ENCODE results near the gene CTTNBP2. TPM values are rescaled to one million over a fixed set of nuclear protein-coding genes. Genes with fewer than 3 reads are reported as not detected.

Gene CTTNBP2
- total RNA-seq, 1 experiment from 2014 or later = 17.6 TPM

DNA sequence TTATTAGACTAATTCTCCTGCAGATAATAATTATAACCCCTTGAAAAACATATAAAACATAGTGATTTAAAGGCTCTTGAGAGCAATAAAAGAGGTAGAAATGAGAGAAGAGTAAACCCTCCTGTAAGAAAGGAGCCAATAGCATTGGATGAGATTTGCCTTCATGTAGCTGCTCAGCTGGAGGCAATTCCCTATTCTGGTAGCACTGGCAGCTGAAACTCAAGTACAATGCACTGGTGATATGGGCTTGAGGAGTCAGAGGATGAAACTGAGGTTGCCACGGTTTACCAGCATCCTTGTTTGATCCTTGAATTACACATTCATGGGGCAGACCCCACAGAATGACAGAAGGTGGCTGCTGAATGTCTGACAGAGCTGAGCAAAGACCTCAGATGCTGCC lies 76.4 kb downstream of the CTTNBP2 start:
- Histone ChIP-seq H3K56ac (ENCODE audit: insufficient read length, low read depth, low read length) (no peak overlapping the region), H3K79me2 (ENCODE audit: insufficient read depth, low read length) (no peaks in the 10 kb centered on the region), H3K23me2 (ENCODE audit: insufficient read length, low read depth, low read length, poor library complexity, severe bottlenecking) (no peaks in the 10 kb centered on the region), H4K20me1 (ENCODE audit: control insufficient read depth, insufficient read depth, insufficient read length) (no peaks in the 10 kb centered on the region), H3T11ph (ENCODE audit: low read length) (no peak overlapping the region), H2AFZ (ENCODE audit: low read length) (no peak overlapping the region), H3K14ac (ENCODE audit: insufficient read depth, low read length) (no peak overlapping the region; the same call in 1 of the 2 replicates), H4K91ac (ENCODE audit: insufficient read length, low read depth, low read length) (no peak overlapping the region), H4K8ac (replicated peaks; ENCODE audit: insufficient read length, low read depth, low read length) (no peak overlapping the region), H3K27ac (ENCODE audit: insufficient read length, low read depth, low read length) (no peak overlapping the region), H3K4ac (ENCODE audit: low read depth, low read length) (no peak overlapping the region), H3K79me1 (ENCODE audit: insufficient read depth, low read depth, low read length, poor library complexity, severe bottlenecking) (peaks cover 3% of the 10 kb centered on the region), H2BK20ac (ENCODE audit: low read depth, low read length, poor library complexity, severe bottlenecking) (no peak overlapping the region), H2BK12ac (ENCODE audit: insufficient read length, low read depth, low read length) (no peak overlapping the region), H2BK120ac (ENCODE audit: low read depth, low read length, poor library complexity, severe bottlenecking) (no peak overlapping the region), H3K9me3 (ENCODE audit: control insufficient read depth, low read depth, low read length) (no peaks in the 10 kb centered on the region), H3K27me3 (ENCODE audit: insufficient read depth, low read length) (no peaks in the 10 kb centered on the region), H4K5ac (ENCODE audit: insufficient read length, low read depth, low read length) (no peak overlapping the region), H3K4me1 (ENCODE audit: insufficient read depth, low read length) (peaks cover 3% of the 10 kb centered on the region; the same call in 1 of the 2 replicates), H3K9ac (ENCODE audit: extremely low read depth, insufficient read length, low read length) (no peak overlapping the region), H3K23ac (ENCODE audit: insufficient read length, low read depth, low read length) (no peak overlapping the region), H3K4me2 (ENCODE audit: insufficient read depth, insufficient read length, low read length) (no peak overlapping the region), H2BK5ac (ENCODE audit: insufficient read length, low read length) (no peak overlapping the region), H3K18ac (ENCODE audit: insufficient read length, low read depth, low read length) (no peak overlapping the region), H2AK5ac (ENCODE audit: insufficient read length, low read length) (no peak overlapping the region), H2BK15ac (ENCODE audit: low read depth, low read length) (no peak overlapping the region)
- TF ChIP-seq, protein P1, sequence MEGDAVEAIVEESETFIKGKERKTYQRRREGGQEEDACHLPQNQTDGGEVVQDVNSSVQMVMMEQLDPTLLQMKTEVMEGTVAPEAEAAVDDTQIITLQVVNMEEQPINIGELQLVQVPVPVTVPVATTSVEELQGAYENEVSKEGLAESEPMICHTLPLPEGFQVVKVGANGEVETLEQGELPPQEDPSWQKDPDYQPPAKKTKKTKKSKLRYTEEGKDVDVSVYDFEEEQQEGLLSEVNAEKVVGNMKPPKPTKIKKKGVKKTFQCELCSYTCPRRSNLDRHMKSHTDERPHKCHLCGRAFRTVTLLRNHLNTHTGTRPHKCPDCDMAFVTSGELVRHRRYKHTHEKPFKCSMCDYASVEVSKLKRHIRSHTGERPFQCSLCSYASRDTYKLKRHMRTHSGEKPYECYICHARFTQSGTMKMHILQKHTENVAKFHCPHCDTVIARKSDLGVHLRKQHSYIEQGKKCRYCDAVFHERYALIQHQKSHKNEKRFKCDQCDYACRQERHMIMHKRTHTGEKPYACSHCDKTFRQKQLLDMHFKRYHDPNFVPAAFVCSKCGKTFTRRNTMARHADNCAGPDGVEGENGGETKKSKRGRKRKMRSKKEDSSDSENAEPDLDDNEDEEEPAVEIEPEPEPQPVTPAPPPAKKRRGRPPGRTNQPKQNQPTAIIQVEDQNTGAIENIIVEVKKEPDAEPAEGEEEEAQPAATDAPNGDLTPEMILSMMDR (conservative IDR thresholded peaks at IDR 0.05) = no peak
- WGBS (ENCODE audit: extremely low coverage, insufficient read length, low lambda C conversion rate) = no CpG with 5 or more reads among the region's 1 CpG
- Mint-ChIP-seq H3K36me3 (ENCODE audit: insufficient read depth in 1 of 3, low read depth in 3 of 3) (peaks cover 4 to 8% (median 7%) of the 10 kb centered on the region in 3 experiments), H3K9me3 (no peaks in the 10 kb centered on the region), H3K4me3 (no peak overlapping the region), H3K4me1 (peaks cover 9 to 29% of the 10 kb centered on the region in 2 experiments), H3K27me3 (ENCODE audit: low read depth) (no peaks in the 10 kb centered on the region), H3K27ac (peak overlapping the region in 2 of 3 experiments; percentile 27 to 64; a peak in 1 of 7 replicates)
- DNase-seq = no peak
